ENCODE measurements around the gene ELL2.
"Not testable (repeated sequence)": the region's sequence is repeated elsewhere in the genome, so short reads cannot be mapped to it uniquely, and the experiment has no call there.

Gene ELL2

GRCh38 chr5:95930141-95930930, 31.3 kb downstream of the ELL2 start:
- DNase-seq (ENCODE audit: low read depth in 2 of 2) = no peak

- no peak for DNase-seq (ENCODE audit: low read depth in 2 of 2)
Measured at GRCh38 chr5:95928724-95929253, 32.9 kb downstream of the ELL2 start.

DNA sequence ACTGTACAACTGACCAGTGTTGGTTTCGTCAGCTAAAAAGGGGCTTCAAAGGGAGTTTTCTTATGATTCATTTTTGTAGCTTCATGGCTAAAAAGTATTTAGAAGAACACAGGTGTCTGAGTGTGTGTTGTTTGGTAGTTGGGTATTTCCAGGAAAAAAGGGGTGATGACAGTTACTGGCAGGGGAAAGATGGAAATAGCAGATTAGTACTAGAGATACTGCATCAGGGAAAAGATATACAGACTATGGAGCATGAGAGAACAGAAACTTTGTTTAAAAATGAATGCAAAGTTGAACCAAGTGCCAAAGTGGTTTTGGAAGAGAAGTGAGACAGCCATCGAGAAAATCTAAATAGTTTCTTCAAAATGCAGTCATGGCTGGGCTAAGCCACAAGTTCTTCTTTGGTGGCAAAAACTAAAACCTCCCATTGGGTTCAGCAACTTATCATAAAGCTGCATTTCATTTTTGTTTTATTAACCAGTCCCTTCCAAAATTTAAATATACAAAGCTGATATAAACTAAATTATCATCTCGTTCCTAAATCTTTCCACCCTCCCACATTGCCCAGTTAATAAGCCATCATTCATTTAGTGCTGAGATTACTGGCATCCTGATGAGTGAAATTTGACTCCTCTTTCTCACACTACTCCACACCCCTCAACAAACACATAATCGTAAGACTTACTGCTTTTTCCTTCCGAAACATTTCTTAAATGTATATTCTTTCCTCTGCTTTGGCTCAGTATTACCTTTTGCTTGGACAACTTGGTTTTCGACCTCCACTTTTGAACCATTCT, 33.5 kb downstream of the ELL2 start:
- no peak for DNase-seq (ENCODE audit: low read depth in 2 of 2)

GRCh38 chr5:95927300-95927699, 34.4 kb downstream of the ELL2 start:
- not testable (repeated sequence) for DNase-seq (ENCODE audit: low read depth in 2 of 2)

GRCh38 chr5:95925939-95926338, 35.7 kb downstream of the ELL2 start:
- no peak for DNase-seq (ENCODE audit: low read depth in 2 of 2)

GRCh38 chr5:95925378-95925744, 36.3 kb downstream of the ELL2 start:
- DNase-seq (ENCODE audit: low read depth in 2 of 2) = no peak

GRCh38 chr5:95924720-95925377, 36.8 kb downstream of the ELL2 start:
- DNase-seq (ENCODE audit: low read depth in 2 of 2) = no peak

DNA sequence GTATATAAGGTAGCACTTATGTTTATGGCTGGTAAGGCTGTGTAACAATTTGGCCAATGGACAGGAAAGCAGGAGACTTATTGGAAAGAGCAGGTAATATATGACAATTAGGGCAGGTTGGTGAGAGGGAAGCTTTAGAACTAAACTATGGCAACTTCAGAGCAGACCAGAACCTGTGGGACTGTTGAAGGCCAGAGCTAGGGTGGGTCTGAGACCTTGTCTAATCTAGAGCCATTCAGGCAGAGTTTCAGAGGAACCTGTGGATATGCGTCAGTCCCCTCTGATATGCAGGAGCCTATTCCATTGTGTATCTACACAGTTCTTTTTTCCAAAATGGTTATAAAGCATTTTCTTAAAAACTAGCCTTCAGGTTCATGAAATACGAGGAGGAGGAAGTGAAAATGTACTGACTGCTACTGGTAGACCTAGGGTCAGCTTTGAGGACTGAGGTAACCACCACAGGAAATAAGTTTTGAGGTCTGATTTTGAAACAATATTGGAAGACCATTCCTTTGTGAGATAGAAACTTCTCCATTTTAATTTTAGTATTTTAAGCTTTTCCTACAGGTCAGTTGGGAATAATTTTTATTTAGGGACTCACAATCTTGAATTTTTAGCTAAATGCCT, 37.6 kb downstream of the ELL2 start:
- DNase-seq (ENCODE audit: low read depth in 2 of 2) = no peak

DNA sequence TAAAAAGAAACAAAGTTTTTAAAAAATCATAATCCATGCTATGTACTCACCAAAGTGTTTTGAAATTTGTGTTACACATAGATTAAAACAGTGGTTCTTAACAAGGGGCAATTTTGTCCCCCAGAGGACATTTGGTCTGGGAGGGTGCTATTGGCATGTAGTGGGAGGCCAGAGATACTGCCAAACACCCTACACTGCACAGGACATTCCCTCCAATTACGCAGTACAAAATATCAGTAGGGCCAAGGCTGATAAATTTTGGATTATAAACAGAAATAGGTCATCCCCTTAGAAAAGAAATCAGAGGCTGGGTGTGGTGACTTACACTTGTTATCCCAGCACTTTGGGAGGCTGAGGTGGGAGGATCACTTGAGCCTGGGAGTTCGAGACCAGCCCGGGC, 38.9 kb downstream of the ELL2 start:
- no peak for DNase-seq (ENCODE audit: low read depth in 2 of 2)

GRCh38 chr5:95921501-95921900, 40.1 kb downstream of the ELL2 start:
- DNase-seq (ENCODE audit: low read depth in 2 of 2) = no peak

GRCh38 chr5:95920822-95921221, 40.8 kb downstream of the ELL2 start:
- DNase-seq (ENCODE audit: low read depth in 2 of 2) = no peak

GRCh38 chr5:95919658-95920057, 42.0 kb downstream of the ELL2 start:
- DNase-seq (ENCODE audit: low read depth in 2 of 2) = no peak

DNA sequence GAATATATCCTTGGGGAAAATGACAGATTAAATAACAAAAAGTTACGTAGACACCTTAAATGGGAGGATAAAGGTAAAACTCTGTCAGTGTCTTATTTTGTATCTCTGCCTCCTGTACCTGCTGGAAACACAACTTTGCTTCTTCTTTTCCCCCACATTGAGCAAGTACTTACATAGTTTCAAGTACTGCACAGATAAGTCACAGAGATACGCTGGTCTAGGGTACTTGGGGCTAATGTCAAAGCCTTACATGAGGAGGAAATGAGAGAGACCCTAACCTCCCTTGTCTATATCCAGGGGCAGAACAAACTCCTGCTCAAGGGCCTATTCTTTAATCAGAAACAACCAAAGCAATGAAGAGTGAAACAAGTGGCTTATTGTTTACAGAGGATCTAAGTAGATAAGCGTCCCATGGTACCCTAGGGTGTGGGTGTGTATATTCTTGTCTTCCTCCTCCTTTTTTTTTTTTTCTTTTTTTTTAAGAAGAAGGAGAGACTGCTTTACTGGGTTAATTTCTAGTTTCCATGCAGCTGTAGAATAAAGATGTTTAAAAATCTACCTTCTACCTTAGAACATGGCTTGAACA, 43.1 kb downstream of the ELL2 start:
- DNase-seq (ENCODE audit: low read depth in 2 of 2) = no peak

- DNase-seq (ENCODE audit: low read depth in 2 of 2) = no peak
Measured at GRCh38 chr5:95917207-95917606, 44.4 kb downstream of the ELL2 start.

- DNase-seq (ENCODE audit: low read depth in 2 of 2) = no peak
Measured at GRCh38 chr5:95916687-95917085, 45.0 kb downstream of the ELL2 start.

DNA sequence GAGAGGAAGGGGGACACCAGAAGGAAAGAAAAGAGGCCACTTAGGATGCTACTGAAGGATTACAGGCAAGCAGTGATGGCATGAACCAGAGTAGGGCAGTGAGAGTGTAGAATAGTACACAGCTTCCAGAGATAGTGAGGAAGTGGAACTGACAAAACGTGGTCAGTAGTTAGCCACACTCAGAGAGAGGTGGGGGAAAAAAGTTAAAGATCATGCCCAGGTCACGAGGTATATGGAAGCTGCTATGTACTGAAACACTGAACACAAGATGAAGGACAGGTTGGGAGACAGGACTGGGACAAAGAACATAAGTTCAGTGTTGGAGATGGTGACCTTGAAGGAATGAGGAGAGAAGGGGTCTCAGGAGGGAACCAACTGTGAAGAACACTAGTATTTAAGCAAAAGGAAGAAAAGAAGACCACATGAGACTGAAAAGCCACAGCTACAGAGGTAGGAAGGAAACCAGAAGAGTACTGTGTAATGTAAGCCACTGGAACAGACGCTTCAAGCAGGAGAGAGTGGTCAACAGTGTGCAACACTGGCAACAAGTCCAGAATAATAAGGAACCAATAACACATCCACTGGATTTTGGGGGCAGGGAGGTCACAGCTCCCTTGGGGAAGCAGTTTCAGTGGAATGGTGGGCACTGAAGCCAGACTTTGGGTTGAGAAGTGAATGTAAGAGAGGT, 45.5 kb downstream of the ELL2 start:
- no peak for DNase-seq (ENCODE audit: low read depth in 2 of 2)

- no peak for DNase-seq (ENCODE audit: low read depth in 2 of 2)
Measured at GRCh38 chr5:95913663-95914062, 48.0 kb downstream of the ELL2 start.

- no peak for DNase-seq (ENCODE audit: low read depth in 2 of 2)
Measured at GRCh38 chr5:95912029-95912428, 49.6 kb downstream of the ELL2 start.

DNA sequence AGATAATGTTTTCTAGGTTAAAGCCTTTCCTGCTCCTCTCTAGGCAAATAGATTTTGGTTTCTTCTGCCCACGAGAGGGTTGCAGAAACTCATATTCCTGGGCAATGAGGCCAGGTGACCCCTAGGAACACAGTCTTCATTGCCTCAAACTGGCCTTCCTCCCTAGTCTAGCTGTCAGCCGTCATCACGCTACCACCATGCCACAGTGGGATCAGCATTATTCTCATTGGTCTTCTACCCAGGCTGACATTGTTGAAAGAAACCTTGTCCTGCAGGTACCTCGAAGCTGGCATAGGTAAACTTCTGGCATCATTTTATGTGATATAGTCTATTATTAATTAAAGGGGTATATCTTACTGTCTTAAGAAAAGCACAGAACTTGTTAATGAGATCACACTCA, 51.1 kb downstream of the ELL2 start:
- no peak for DNase-seq (ENCODE audit: low read depth in 2 of 2)

DNA sequence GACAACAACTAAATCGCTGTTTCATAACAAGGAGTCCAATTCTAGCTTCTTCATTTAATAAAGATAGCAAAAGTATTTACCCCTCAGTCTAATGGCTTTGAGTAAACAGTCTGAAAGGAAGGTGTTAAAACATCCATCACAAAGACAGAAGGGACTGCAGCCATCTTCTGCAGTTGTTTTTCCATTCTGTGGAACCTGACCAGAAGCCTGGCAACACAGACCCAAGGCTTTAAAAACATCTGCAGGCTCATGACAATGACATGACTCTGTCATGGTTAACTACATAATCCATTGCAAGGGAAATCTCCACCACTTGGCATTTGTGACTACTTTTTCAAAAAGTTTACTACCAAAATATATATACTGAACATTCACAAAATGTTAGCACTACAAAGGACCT, 51.9 kb downstream of the ELL2 start:
- DNase-seq (ENCODE audit: low read depth in 2 of 2) = no peak

DNA sequence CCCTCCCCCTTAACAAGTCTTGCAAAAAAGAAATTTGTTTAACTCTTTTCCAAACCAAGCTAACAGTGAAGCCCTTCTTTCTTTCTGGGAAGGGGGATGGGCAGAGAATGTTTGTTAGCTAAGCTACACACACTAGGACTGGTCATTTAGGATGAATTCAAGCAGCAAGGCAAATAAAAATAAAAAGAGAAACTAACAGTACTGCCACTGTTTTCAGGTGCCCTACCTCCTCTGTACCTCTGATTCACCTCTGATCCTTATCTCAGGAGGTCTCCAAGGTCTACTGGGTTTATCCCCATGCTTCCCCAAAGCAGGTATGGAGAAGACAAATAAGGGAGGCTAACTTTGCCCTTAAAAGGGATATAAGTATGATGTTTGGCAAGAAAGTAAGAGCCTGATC, 52.9 kb downstream of the ELL2 start:
- DNase-seq (ENCODE audit: low read depth in 2 of 2) = no peak

Data from activated CD4-positive, alpha-beta T cell treated with anti-CD3 and anti-CD28 coated beads for 24 hours (primary cell).